22Rv1 (cell line): ENCODE measurements around the gene GSKIP.

Experiments used
- H3K27ac ChIP-seq: fragments of 450-650 bp; 2 replicates; pipeline ENCODE4 v1.5.1; 2017
- ZFX ChIP-seq: fragments of 450-650 bp; IDR thresholded peaks from 2 replicates; pipeline ENCODE4 v1.6.1; 2017; ENCODE audit warnings: antibody characterized with exemption, borderline replicate concordance
- TF ChIP-seq, protein P1 (sequence below): fragments of 450-650 bp; IDR thresholded peaks from 2 replicates; pipeline ENCODE4 v1.5.1; 2017; ENCODE audit warnings: mild to moderate bottlenecking

The GSKIP gene

DNA sequence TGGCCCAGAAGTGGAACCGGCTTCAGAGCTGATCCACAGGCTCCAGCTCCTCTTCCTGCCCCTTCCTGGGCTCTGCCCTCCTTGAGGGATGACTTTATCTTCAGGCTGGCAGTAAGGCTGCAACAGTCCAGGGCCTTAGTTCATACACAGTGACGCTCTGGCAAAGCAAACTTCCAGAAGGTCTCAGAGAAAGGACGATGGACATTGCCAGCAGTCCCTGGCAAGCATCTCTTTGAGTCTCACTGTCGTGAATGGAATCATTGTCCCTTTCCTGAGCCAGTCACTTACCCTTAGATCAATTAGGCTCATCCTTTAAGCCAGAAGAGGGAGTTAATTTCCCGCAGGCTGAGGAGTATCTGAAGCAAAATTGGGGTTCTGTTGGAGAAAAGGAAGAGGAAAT, 37.2 kb downstream of the GSKIP start:
- H3K27ac ChIP-seq, result no peak overlapping the region
- no peak for TF ChIP-seq ZFX
- TF ChIP-seq, protein P1, sequence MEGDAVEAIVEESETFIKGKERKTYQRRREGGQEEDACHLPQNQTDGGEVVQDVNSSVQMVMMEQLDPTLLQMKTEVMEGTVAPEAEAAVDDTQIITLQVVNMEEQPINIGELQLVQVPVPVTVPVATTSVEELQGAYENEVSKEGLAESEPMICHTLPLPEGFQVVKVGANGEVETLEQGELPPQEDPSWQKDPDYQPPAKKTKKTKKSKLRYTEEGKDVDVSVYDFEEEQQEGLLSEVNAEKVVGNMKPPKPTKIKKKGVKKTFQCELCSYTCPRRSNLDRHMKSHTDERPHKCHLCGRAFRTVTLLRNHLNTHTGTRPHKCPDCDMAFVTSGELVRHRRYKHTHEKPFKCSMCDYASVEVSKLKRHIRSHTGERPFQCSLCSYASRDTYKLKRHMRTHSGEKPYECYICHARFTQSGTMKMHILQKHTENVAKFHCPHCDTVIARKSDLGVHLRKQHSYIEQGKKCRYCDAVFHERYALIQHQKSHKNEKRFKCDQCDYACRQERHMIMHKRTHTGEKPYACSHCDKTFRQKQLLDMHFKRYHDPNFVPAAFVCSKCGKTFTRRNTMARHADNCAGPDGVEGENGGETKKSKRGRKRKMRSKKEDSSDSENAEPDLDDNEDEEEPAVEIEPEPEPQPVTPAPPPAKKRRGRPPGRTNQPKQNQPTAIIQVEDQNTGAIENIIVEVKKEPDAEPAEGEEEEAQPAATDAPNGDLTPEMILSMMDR, result no peak

DNA sequence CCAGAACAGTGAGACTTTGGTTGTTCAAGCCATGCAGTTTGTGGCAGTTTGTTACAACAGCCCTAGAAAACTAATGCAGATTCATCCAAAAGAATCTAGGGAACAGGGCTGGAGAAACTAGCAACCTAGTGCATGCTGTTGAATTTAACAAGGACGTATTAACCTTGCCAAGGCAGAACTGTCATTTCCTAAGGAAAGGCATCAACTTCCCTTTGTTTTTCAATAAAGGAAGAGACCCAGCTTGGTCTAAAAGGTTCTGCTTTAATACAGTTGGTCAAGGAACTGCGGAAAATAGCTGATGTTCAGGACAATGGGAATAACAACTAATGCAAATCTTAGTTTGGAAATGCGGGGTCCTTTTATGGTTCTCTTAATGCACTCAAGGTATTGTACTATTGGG, 40.1 kb downstream of the GSKIP start:
- TF ChIP-seq, protein P1, result no peak
- TF ChIP-seq ZFX, result no peak
- no peak overlapping the region for H3K27ac ChIP-seq

DNA sequence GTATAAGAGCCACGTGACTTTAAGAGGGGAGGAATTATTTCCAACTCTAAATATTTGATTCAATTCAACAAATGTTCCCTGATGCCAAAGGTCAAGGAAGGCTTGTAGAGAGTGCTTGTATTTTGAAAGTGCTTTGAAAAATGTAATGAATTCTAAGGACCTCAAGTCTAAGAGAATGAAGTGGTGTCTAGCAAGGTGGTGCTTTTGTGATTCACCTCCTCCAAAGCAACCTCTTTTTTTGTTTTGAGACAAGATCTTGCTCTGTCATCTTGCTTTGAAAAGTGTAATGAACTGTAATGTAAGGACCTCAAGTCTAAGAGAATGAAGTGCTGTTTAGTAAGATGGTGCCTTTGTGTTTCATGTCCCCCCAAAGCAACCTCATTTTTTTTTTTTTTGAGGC, 42.4 kb downstream of the GSKIP start:
- TF ChIP-seq, protein P1, result no peak
- TF ChIP-seq ZFX, result no peak

DNA sequence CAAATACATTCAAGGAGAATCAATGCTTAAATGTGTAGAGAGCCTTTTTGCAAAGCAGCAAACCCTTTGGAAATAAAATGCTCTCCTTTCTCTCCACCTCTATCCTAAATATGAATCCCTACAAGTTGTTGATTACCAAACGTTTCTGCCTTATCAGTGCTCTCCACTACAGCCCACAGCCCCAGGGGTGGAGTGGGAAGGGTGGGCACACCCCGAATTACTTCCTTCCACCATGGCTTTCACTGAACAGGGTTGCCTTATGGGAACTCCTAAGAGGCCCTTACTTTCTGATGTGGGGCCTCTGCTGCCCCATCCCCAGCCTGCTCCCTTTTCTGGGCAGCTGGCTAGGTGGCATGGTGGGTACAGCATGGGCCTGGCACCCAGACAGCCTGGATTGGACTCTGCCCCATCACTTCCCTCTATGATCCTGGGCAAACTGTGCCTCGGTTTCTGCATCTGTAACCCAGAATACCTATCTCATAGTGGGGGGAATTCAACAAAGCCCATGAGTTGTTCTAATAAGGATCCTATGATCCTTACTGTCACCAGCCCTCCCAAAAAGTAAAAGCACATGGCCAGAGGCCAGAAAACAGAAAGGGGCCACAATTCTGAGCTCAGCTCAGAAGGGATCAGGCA, 44.7 kb downstream of the GSKIP start:
- TF ChIP-seq ZFX, result no peak
- TF ChIP-seq, protein P1, result no peak
- no peak overlapping the region for H3K27ac ChIP-seq

More for the DNA sequence above, 42.4 kb downstream of the GSKIP start:
- H3K27ac ChIP-seq, result no peak overlapping the region

DNA sequence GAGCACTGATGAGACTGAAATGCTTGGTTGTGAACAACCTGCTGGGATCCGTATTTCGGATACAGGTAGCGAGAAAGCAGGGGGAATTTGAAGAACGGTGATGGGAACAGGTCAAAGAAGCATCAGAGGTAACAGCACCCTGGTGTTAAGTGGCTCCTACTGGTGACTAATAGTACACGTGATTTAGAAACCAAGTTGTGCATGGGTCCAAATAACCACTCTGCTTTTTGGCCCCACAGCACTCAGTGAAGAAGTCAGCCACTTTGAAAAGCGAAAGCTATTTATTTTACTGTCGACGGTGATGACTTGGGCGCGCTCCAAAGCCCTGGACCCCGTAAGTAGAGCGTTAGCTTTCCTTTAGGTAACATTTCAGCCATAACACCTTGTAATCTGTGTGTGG, 45.3 kb downstream of the GSKIP start:
- TF ChIP-seq, protein P1, result no peak
- no peak overlapping the region for H3K27ac ChIP-seq

DNA sequence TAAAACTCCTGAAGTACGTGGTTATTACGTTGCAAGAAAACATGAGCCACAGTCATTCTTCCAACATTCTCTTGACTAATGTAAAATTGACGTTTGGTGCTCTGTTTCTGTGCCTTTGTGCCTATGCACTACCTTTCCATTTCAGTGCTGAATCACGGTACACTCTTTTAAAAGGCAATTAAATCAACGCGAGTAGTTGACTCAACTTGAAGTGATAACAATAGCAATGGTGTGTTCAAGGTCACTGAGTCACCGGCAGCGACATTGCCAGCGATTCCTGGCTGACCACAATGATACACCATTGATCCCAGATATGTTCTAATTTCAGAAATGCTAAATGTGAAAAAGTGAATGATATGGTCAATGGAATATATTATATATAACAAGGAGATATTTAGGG, 46.4 kb downstream of the GSKIP start:
- no peak overlapping the region for H3K27ac ChIP-seq
- TF ChIP-seq, protein P1, result no peak
- TF ChIP-seq ZFX, result no peak

DNA sequence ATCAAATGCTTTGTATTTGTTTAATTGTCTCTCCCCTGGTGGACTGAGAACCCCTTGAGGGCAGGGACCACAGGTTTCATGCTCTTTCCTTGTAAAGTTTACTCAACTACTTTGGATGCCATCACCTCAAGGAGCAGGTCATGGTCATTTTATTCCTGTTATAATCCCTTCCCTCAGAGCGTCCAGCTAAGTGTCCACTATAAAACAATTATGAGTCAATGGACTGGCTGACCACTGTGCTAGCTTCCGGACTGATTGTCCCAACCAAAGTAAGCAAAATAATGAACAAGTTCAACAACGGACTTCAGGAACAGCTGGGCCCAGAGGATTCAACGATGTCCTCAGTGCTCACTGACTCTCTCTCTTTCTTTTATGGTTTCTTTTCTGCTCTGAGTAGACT, 46.8 kb downstream of the GSKIP start:
- no peak overlapping the region for H3K27ac ChIP-seq
- TF ChIP-seq, protein P1, result no peak
- TF ChIP-seq ZFX, result no peak
